SK-N-MC (cell line): ENCODE data around the gene BACE2.

ENCODE experiments used
- EZH2 ChIP-seq: fragments of 200-600 bp; sonication (generic); IDR thresholded peaks from one replicate; pipeline ENCODE4 v1.6.1; 2017; ENCODE audit warnings: antibody characterized with exemption
- FOXP2 ChIP-seq: optimal IDR thresholded peaks from 2 replicates; pipeline ENCODE3; 2011; ENCODE audit warnings: mild to moderate bottlenecking, moderate library complexity; ENCODE audit not compliant: insufficient read depth; ENCODE audit errors: extremely low read length, control extremely low read depth
- POLR2AphosphoS5 ChIP-seq: IDR thresholded peaks from 2 replicates; pipeline ENCODE4 v1.6.1; 2012; ENCODE audit warnings: mild to moderate bottlenecking, low read depth, low read length, borderline replicate concordance

GRCh38 chr21:41119901-41120300, 48.1 kb upstream of the BACE2 start:
- TF ChIP-seq POLR2AphosphoS5 (no peak), EZH2 (no peak), FOXP2 (no peak)
